ENCODE results near the gene ROCK2.

GRCh38 chr2:11224887-11225286 is 119.5 kb downstream of the ROCK2 start:
- TF ChIP-seq RAD51 (IDR thresholded peaks at IDR 0.05; ENCODE audit: borderline replicate concordance, low read depth), result no peak
- no peak for TF ChIP-seq NFIC (IDR thresholded peaks at IDR 0.05)
- no peak for TF ChIP-seq KLF1 (tag; IDR thresholded peaks at IDR 0.05)
- no peak for TF ChIP-seq ZNF830 (CRISPR knock-in tag; IDR thresholded peaks at IDR 0.05)
- TF ChIP-seq CTCF (IDR thresholded peaks at IDR 0.05 in 2 of 3, conservative IDR thresholded peaks at IDR 0.05 in 1 of 3; ENCODE audit: insufficient read depth in 2 of 3, low read depth in 1 of 3, low read length in 3 of 3), result no peak
